Measurements from ENCODE around the gene PCLO.

- TF ChIP-seq GATA2 (IDR thresholded peaks at IDR 0.05; ENCODE audit: low read depth, low read length), result no peak
- no peak for TF ChIP-seq GATA3 (IDR thresholded peaks at IDR 0.05; ENCODE audit: low read depth, low read length)
Observed at GRCh38 chr7:82821037-82821436, 341.6 kb downstream of the PCLO start.

Data from SH-SY5Y (cell line).